ENCODE measurements around the gene RPL5.

Gene RPL5

DNA sequence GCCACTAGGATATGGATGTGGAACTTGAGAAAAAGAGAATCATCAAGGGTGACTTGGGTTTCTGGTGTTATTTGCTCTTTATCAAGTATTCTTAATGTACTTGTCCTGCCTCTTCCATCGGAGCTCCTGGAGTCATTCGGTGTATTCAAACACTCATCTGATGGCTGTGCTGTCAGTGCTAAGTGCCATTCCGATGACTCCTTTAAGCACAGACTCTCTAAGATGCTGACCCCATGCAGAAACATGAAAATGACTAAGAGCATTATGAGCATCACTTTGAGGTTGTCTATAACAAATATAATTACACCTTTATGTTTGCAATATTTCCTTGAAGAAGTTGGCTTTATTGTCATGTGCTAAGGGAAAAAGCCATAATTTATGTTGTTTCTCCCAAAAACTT lies 11.3 kb upstream of the RPL5 start:
- DNase-seq: no peak

DNA sequence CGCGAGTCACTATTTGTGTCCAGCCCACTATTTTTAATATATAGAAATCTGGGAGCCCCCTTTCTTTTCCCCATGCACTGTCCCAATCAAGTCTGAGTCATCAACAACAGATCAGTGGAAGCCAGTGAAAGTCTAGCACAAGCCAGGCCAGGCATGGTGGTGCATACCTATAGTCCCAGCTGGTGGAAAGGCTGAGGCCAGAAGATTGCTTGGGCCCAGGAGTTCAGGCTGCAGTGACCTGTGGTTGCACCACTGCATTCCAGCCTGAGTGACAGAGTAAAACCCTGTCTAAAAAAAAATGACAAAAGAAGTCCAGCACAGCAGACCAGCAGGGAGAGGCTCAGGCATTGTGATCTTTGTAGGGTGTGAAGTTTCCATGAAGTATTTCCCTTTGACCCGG lies 9.0 kb upstream of the RPL5 start:
- no peak for DNase-seq

DNA sequence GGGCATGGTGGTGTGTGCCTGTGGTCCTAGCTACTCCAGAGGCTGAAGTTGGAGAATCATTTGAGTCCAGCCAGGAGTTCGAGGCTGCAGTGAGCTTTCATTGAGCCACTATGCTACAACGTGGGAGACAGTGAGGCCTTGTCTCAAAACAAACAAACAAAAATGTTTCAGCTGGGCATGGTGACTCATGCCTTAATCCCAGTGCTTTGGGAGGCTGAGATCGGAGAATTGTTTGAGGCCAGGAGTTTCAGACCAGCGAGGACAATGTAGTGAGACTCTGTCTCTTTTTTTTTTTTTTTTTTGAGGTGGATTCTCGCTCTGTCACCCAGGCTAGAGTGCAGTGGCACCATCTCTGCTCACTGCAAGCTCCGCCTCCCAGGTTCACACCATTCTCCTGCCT lies 5.0 kb upstream of the RPL5 start:
- DNase-seq: no peak

GRCh38 chr1:92831368-92831761 lies 475 bp upstream of the RPL5 start:
- no peak for DNase-seq

GRCh38 chr1:92832537-92833114 lies 786 bp downstream of the RPL5 start:
- DNase-seq: no peak

DNA sequence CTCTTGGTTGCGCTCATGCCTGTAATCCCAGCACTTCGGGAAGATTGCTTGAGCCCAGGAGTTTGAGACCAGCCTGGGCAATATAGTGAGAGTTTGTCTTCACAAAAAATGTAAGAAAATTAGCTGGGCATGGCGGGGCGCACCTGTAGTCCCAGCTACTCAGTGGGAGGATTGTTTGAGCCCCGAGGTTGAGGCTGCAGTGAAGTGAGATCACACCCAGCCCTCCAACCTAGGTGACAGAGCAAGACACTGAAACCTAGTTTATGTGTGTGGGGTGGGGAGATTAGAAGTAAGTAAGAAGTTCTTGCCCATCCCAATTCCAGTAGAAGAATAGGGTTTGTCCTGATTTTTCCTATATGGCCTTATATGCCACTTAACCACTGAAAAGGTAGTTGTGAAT lies 2.0 kb downstream of the RPL5 start:
- no peak for DNase-seq

GRCh38 chr1:92834617-92835016 lies 2.8 kb downstream of the RPL5 start:
- no peak for DNase-seq

DNA sequence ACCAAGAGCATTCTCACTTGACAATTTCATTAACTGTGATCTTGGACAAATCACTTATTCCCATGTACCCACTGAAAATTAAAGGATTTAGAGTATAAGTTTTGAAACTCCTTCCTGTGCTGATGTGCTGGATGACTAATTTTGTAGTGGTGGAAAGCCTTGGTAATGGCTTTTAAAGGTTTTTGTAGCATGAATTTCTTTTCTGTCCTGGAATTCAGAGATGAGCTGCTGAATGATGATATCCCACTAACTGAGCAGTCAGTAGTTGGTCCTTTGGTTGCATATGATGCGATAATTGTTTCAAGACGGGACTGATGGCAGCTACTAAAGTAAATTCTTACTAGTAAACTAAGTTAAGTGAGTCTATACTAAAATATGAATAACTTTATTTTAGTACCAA lies 5.2 kb downstream of the RPL5 start:
- DNase-seq: no peak

DNA sequence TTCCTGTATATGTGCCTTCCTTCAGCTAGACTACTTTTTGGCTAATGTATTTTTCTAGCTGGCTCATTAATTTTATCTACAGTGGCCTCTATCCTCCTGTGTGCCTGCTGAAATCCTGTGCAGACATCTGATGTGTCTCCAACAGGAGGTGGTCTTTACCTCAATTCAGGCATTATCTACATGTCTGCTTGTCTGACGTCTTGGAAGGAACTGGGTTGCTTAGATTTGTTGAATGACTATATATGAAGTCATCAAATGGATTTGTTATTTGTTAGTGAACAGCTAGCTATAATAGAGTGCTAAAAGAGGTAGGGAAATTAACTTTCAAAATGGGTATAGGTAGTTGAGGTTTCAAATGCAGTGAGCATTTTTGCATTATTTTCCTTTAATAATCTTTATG lies 6.7 kb downstream of the RPL5 start:
- no peak for DNase-seq

DNA sequence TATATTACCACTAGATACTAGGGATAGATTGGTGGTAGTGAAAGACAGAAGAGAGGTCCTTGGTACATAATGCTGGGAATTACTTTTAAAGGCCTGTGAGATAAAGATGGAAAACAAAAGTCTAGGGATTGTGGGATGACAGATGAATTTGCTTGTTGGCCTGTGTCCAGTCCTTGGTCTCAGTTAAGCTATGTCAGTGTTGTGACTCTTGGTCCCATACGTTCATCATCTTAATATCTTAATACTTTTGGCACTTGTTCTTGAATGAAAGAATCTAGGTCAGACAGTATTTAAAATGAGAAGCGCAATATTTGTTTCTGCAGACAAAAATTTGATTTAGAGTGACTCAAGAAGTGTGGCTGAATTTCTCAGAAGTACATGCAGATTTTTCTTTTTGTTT lies 7.6 kb downstream of the RPL5 start:
- DNase-seq: no peak

DNA sequence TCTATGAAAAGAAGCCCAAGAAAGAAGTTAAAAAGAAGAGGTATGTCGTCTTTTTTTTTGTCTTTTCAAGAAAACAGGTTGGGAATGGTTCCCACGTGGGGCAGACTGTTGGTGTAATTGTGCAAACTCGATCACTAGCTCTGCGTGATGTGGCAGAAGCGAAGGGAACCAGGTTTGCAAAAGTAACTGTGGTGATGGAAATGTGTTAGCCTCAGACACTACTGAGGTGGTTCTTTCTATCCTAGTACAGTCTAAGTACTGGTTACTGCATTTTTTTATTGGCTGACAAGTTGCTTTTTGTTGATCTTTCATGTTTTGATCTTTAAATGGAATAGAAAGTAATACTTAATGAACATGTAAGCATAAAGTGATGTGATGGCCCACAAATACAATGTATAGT lies 8.8 kb downstream of the RPL5 start:
- no peak for DNase-seq

GRCh38 chr1:92842082-92843045 lies 10.5 kb downstream of the RPL5 start:
- DNase-seq: no peak

GRCh38 chr1:92843046-92843423 lies 11.2 kb downstream of the RPL5 start:
- DNase-seq: no peak

- no peak for DNase-seq
Observed at GRCh38 chr1:92843429-92844352, 11.9 kb downstream of the RPL5 start.

- no peak for DNase-seq
Observed at GRCh38 chr1:92844439-92844838, 12.6 kb downstream of the RPL5 start.

- DNase-seq: no peak
Observed at GRCh38 chr1:92845908-92846307, 14.1 kb downstream of the RPL5 start.

DNA sequence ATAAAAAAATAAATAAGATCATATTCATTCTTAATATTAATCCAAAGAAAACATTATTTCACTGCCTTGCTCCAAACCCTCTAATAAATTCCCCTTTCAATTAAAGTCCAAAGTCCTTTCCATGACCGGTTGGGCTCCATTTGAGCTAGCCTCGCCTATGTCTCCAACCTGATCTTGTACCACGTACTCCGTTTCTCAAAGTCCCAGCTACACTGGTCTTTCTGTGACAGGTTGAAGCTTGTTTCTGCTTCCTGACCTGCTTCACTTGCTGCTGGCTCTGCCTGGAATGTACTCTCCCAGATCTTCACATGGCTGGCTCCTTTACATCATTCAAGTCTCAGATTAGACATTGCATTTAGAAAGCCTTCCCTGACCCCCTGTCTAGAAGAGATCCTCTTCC lies 16.4 kb downstream of the RPL5 start:
- no peak for DNase-seq

GRCh38 chr1:92850019-92850418 lies 18.2 kb downstream of the RPL5 start:
- no peak for DNase-seq

DNA sequence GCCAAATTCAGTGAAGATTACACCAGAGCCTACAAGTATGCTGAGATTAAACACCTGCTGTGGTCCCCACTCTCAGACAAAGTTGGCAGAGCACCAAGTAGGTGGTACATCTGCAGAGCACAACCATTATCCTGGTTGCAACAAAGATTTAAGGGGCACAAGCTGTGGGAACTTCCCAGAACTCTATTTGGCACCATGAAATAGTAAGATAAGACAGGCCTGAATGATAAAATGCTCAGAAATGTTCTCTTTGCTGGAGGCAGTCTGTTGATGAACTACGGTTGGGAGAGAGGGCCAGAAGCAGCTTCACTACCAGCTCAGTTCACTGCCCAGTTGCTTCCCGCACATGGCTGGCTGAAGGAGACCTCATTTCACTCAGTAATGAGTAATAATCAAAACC lies 19.9 kb downstream of the RPL5 start:
- DNase-seq: no peak

DNA sequence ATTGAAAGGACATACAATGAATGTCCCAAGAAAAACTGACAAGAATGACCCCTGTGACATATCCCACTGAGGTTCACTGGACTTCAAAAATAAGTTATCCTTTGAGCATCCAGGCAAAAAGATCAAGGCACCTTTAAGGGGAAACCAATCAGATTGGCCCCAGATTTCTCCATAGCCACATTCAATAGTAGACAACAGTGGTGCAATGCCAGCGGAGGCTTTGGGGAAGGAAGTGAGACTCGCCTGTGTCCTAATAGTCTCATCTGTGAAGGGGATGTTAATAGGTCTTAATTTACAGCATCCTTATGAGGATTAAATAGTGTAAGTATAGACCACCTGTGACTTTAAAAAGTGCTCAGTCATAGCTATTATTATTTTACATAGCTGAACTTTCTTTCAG lies 21.5 kb downstream of the RPL5 start:
- DNase-seq: no peak

DNA sequence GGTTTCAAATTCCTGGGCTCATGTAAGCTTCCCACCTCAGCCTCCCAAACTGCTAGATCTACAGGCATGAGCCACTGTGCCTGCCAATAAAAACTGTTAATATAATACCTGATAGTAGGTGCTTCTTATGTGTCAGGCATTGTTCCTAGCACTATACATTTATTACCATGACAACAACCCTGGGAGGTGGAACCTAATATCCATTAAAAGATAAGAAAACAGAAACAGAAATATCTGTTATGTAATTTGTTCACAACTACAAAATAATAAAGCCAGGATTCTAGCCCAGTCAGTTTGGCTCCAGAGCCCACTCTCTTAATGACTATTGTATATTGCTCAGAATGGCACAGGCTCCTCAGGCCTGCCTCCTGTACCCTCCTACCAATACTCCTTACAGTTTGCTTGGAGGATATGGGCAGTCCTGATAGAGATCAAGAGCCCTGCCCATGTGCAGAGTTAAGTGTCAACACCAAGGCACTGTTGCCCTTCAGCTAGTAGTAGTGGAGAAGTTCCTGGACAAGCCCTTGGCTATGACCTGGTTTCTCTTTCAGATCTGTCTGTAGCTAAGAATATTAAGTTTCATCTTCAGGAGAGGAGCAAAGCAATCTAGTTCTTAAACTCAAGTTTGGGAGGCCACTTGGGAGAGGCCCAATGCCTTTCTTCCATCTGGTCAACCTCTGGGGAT lies 22.4 kb downstream of the RPL5 start:
- no peak for DNase-seq

DNA sequence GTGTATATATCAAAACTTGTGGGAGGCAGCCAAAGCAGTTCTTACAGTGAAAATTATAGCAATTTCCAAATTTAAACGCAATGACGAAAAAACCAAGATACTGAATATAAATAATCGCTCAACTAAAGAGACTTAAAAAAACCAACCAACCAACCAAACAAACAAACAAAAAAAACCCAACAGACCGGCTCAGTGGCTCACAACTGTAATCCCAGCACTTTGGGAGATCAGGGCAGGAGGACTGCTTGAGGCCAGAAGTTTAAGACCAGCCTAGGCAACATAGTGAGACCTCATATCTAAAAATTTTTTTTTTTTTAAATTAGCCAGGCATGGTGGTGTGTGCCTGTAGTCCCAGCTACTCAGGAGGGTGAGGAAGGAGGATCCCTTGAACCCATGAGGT lies 23.4 kb downstream of the RPL5 start:
- no peak for DNase-seq

- no peak for DNase-seq
Observed at GRCh38 chr1:92857817-92858216, 26.0 kb downstream of the RPL5 start.

All from retina (tissue), 1 donor.